Stomach (tissue), 4 donors: ENCODE results near the gene PFKL.

ENCODE experiments used
- POLR2A ChIP-seq, 4 donors: fragments of 450-650 bp; IDR thresholded peaks; one replicate each; pipeline ENCODE4 v1.6.1; 2016; ENCODE audit warnings: antibody characterized with exemption in 4 of 4, control low read depth in 2 of 4, mild to moderate bottlenecking in 1 of 4, moderate library complexity in 1 of 4
- TF ChIP-seq, protein P1 (sequence below), 7 experiments: fragments of 450-650 bp in 4 of 7; fragments of 200-600 bp in 3 of 7; sonication (generic) in 3 of 7; IDR thresholded peaks; one replicate each; pipeline ENCODE4 v1.5.1; 2016 to 2019; ENCODE audit warnings: antibody characterized with exemption in 7 of 7, control low read depth in 2 of 7, mild to moderate bottlenecking in 1 of 7

DNA sequence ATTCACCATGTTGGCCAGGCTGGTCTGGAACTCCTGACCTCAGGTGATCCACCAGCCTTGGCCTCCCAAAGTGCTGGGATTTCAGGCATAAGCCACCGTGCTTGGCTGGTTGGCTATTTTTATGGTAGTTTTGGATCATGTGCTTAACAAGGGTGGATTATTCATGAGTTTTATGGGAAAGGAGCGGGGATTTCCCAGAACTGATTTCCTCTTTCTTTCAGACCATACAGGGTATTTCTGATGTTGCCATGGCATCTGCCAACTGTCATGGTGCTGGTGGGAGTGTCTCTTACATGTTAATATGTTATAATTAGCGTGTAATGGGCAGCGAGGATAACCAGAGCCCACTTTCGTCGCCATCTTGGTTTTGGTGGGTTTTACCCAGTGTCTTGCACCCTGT is 56.8 kb downstream of the PFKL start:
- no peak for TF ChIP-seq POLR2A (IDR thresholded peaks at IDR 0.05)
- TF ChIP-seq, protein P1, sequence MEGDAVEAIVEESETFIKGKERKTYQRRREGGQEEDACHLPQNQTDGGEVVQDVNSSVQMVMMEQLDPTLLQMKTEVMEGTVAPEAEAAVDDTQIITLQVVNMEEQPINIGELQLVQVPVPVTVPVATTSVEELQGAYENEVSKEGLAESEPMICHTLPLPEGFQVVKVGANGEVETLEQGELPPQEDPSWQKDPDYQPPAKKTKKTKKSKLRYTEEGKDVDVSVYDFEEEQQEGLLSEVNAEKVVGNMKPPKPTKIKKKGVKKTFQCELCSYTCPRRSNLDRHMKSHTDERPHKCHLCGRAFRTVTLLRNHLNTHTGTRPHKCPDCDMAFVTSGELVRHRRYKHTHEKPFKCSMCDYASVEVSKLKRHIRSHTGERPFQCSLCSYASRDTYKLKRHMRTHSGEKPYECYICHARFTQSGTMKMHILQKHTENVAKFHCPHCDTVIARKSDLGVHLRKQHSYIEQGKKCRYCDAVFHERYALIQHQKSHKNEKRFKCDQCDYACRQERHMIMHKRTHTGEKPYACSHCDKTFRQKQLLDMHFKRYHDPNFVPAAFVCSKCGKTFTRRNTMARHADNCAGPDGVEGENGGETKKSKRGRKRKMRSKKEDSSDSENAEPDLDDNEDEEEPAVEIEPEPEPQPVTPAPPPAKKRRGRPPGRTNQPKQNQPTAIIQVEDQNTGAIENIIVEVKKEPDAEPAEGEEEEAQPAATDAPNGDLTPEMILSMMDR (IDR thresholded peaks at IDR 0.05): no peak
